NCI-H82 treated with DMSO at 0.1 percent for 48 hours (cell line): Measurements from ENCODE around the gene CLCC1.

ENCODE experiments used
- DNase-seq: peaks from one replicate; lab custom pipeline; 2025; ENCODE audit not compliant: unreplicated experiment; lab: John Stamatoyannopoulos, UW

The CLCC1 gene

GRCh38 chr1:108925920-108926319, 37.4 kb downstream of the CLCC1 start:
- no peak for DNase-seq

- DNase-seq: no peak
Measured at GRCh38 chr1:108916788-108917187, 46.5 kb downstream of the CLCC1 start.
